Osteocyte (in vitro differentiated cells): Measurements from ENCODE around the gene SIRPB2. TPM values are rescaled to one million over a fixed set of nuclear protein-coding genes. Genes with fewer than 3 reads are reported as not detected.
"Not testable (repeated sequence)": the region's sequence is repeated elsewhere in the genome, so short reads cannot be mapped to it uniquely, and the experiment has no call there.

Experiments
- DNase-seq: peaks from one replicate; pipeline ENCODE4 v3.0.0; 2021; ENCODE audit warnings: mixed read lengths; ENCODE audit not compliant: unreplicated experiment; ENCODE audit errors: extremely low spot score
- H3K27ac Mint-ChIP-seq: one replicate; pipeline ENCODE4 v1.8.0; 2021; ENCODE audit warnings: mild to moderate bottlenecking, mixed read lengths; ENCODE audit not compliant: unreplicated experiment
- H3K27me3 Mint-ChIP-seq: one replicate; pipeline ENCODE4 v1.8.0; 2021; ENCODE audit warnings: mixed read lengths; ENCODE audit not compliant: unreplicated experiment
- H3K36me3 Mint-ChIP-seq: one replicate; pipeline ENCODE4 v1.8.0; 2021; ENCODE audit warnings: mixed read lengths; ENCODE audit not compliant: unreplicated experiment
- H3K4me1 Mint-ChIP-seq: one replicate; pipeline ENCODE4 v1.8.0; 2021; ENCODE audit warnings: mixed read lengths; ENCODE audit not compliant: unreplicated experiment
- H3K4me3 Mint-ChIP-seq: one replicate; pipeline ENCODE4 v1.8.0; 2021; ENCODE audit warnings: mild to moderate bottlenecking, moderate library complexity, mixed read lengths; ENCODE audit not compliant: unreplicated experiment
- H3K9me3 Mint-ChIP-seq: one replicate; pipeline ENCODE4 v1.8.0; 2021; ENCODE audit warnings: mixed read lengths; ENCODE audit not compliant: unreplicated experiment
- total RNA-seq: library from RNA; stranded (reverse); gene quantifications from 2 replicates; pipeline ENCODE4 v1.2.1, GENCODE V29; 2021
- TF ChIP-seq, protein P1 (sequence below): fragments of 200-600 bp; sonication (generic); IDR thresholded peaks from 2 replicates; pipeline ENCODE4 v1.5.0; 2021; ENCODE audit warnings: antibody characterized with exemption, mild to moderate bottlenecking, moderate library complexity

Gene SIRPB2
- total RNA-seq, 1 donor from 2014 or later = not detected

DNA sequence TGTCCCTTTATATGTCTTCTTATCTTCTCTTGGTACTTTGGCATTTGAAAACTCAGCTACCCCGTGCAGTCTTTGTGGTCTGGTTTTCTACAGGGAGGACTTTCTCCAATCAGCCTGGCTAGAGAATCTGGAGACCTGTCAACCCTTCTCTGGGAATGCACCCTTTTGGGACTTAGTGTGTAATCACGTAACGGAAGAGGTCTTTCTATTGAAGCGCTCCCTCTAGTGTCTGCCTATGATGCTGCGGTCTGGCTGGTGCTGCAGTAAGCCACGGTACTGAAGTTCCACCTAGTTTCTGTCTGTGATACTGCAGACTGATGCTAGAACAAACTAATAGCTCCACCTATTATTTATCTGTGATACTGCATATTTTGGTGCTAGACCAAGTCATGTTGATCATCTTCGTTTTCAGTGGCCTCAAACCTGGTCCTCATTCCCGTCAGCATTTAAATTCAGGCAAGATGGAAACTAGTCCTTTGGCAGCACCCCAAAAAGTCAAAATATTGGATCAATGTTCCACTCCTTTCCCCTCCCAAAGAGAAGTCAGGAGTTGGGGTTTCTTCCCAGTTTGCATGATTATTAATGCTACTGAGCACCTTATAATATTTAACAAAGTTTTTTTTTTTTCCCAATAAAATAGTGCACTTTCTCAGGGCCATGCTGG, 12.5 kb upstream of the SIRPB2 start:
- peaks cover 50% of the 10 kb centered on the region for H3K27me3 Mint-ChIP-seq
- no peak overlapping the region for H3K4me3 Mint-ChIP-seq
- H3K27ac Mint-ChIP-seq = no peak overlapping the region
- TF ChIP-seq, protein P1, sequence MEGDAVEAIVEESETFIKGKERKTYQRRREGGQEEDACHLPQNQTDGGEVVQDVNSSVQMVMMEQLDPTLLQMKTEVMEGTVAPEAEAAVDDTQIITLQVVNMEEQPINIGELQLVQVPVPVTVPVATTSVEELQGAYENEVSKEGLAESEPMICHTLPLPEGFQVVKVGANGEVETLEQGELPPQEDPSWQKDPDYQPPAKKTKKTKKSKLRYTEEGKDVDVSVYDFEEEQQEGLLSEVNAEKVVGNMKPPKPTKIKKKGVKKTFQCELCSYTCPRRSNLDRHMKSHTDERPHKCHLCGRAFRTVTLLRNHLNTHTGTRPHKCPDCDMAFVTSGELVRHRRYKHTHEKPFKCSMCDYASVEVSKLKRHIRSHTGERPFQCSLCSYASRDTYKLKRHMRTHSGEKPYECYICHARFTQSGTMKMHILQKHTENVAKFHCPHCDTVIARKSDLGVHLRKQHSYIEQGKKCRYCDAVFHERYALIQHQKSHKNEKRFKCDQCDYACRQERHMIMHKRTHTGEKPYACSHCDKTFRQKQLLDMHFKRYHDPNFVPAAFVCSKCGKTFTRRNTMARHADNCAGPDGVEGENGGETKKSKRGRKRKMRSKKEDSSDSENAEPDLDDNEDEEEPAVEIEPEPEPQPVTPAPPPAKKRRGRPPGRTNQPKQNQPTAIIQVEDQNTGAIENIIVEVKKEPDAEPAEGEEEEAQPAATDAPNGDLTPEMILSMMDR = peak; percentile 97
- no peaks in the 10 kb centered on the region for H3K9me3 Mint-ChIP-seq
- no peak for DNase-seq
- H3K4me1 Mint-ChIP-seq = no peaks in the 10 kb centered on the region
- no peaks in the 10 kb centered on the region for H3K36me3 Mint-ChIP-seq

- TF ChIP-seq, protein P1 = no peak
- Mint-ChIP-seq H3K36me3 (no peaks in the 10 kb centered on the region), H3K27ac (no peak overlapping the region), H3K27me3 (peaks cover 58% of the 10 kb centered on the region), H3K9me3 (peaks cover 5% of the 10 kb centered on the region), H3K4me3 (no peak overlapping the region), H3K4me1 (no peaks in the 10 kb centered on the region)
- DNase-seq = no peak
Measured at GRCh38 chr20:1500496-1500895, 9.3 kb upstream of the SIRPB2 start.

DNA sequence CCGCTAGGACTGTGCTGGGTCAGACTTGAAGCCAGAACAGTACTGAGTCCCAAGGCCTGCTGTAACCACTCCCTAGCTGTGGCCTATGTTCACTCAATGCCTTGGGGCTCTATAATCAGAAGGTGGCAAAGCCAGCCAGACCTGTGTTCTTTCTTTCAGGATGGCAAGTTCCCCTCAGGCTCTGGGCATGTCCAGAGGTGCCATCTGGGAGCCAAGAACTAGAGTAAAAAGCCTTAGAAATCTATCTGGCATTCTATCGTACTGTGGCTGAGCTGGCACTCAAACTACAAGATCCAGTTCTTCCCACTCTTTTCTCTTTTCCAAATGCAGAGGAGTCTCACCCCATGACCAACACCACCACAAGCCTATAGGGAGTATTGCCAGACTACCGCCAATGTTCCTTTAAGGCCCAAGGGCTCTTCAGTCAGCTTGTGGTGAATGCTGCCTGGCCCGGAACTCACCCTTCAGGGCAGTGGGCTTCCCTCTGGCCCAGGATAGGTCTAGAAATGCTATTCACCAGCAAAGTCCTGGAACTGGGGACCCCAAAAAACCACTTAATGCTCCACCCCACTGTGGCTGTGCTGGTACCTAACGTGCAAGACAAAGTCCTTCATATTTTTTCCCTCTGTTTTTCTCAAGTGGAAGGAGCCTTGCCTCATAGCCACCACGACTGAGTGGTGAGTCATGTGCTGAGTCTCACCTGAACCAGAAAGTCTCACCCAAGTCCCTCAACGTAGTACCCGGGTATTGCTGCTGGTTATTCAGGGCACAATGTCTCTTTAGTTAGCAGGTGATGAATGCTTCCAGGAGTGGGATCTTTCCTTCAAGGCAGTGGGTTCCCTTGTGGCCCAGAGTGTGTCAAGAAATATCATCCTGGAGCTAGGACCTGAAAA, 8.6 kb upstream of the SIRPB2 start:
- Mint-ChIP-seq H3K4me1 (no peaks in the 10 kb centered on the region), H3K36me3 (no peaks in the 10 kb centered on the region), H3K27me3 (peaks cover 62% of the 10 kb centered on the region), H3K27ac (no peak overlapping the region), H3K4me3 (no peak overlapping the region), H3K9me3 (peaks cover 5% of the 10 kb centered on the region)
- DNase-seq = no peak
- TF ChIP-seq, protein P1 = no peak

DNA sequence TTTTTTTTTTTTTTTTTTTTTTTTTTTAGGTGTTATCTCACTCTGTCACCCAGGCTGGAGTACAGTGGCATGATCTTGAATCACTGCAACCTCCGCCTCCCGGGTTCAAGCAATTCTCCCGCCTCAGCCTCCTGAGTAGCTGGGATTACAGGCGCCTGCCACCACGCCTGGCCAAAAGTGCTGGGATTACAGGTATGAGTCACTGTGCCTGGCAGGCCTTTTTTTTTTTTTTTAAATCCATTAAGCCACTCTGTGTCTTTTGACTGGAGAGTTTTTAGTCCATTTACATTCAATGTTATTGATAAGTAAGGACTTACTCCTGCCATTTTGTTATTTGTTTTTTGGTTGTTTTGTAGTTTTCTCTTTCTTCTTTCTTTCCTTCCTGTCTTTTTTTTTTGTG, 6.2 kb upstream of the SIRPB2 start:
- H3K27me3 Mint-ChIP-seq = peaks cover 71% of the 10 kb centered on the region
- H3K9me3 Mint-ChIP-seq, H3K36me3 Mint-ChIP-seq, H3K4me1 Mint-ChIP-seq, H3K27ac Mint-ChIP-seq, H3K4me3 Mint-ChIP-seq, DNase-seq: not testable (repeated sequence)

- peaks cover 67% of the 10 kb centered on the region for H3K27me3 Mint-ChIP-seq
- H3K4me3 Mint-ChIP-seq = no peak overlapping the region
- TF ChIP-seq, protein P1 = no peak
- no peak for DNase-seq
- no peaks in the 10 kb centered on the region for H3K36me3 Mint-ChIP-seq
- no peak overlapping the region for H3K27ac Mint-ChIP-seq
- H3K4me1 Mint-ChIP-seq = no peaks in the 10 kb centered on the region
- H3K9me3 Mint-ChIP-seq = peaks cover 5% of the 10 kb centered on the region
Measured at GRCh38 chr20:1496930-1497329, 5.7 kb upstream of the SIRPB2 start.
